H9 (cell line): ENCODE data around the gene EPHA3. TPM values are rescaled to one million over a fixed set of nuclear protein-coding genes. Genes with fewer than 3 reads are reported as not detected.

Experiments used
- DNase-seq: peaks from one replicate; pipeline ENCODE4 v3.0.0-alpha.2; 2017
- H2AFZ ChIP-seq: one replicate; pipeline ENCODE4 v1.6.1; 2013; ENCODE audit warnings: mild to moderate bottlenecking, low read length, control low read depth, moderate library complexity
- H2AK5ac ChIP-seq: 2 replicates; pipeline ENCODE4 v1.6.1; 2013; ENCODE audit warnings: low read length, control low read depth, mixed read lengths; ENCODE audit not compliant: insufficient read length
- H2BK120ac ChIP-seq: one replicate; pipeline ENCODE4 v1.6.1; 2013; ENCODE audit warnings: low read depth, mild to moderate bottlenecking, low read length, control low read depth, inconsistent platforms; ENCODE audit not compliant: poor library complexity, severe bottlenecking
- H2BK12ac ChIP-seq: 2 replicates; pipeline ENCODE4 v1.6.1; 2013; ENCODE audit warnings: low read length, control low read depth, mixed read lengths, low read depth; ENCODE audit not compliant: insufficient read length
- H2BK15ac ChIP-seq: 2 replicates; pipeline ENCODE4 v1.6.1; 2013; ENCODE audit warnings: low read depth, low read length, control low read depth
- H2BK20ac ChIP-seq: one replicate; pipeline ENCODE4 v1.6.1; 2013; ENCODE audit warnings: low read depth, mild to moderate bottlenecking, low read length, control low read depth, inconsistent platforms; ENCODE audit not compliant: poor library complexity, severe bottlenecking
- H2BK5ac ChIP-seq: 2 replicates; pipeline ENCODE4 v1.6.1; 2013; ENCODE audit warnings: low read length, control low read depth, mixed read lengths; ENCODE audit not compliant: insufficient read length
- H3K14ac ChIP-seq: 2 replicates; pipeline ENCODE4 v1.6.1; 2013; ENCODE audit warnings: low read length, control low read depth; ENCODE audit not compliant: insufficient read depth
- H3K18ac ChIP-seq: 2 replicates; pipeline ENCODE4 v1.6.1; 2013; ENCODE audit warnings: low read depth, mild to moderate bottlenecking, mixed read lengths, low read length, control low read depth; ENCODE audit not compliant: insufficient read length
- H3K23ac ChIP-seq: 2 replicates; pipeline ENCODE4 v1.6.1; 2013; ENCODE audit warnings: low read length, control low read depth, mixed read lengths, low read depth; ENCODE audit not compliant: insufficient read length
- H3K23me2 ChIP-seq: 2 replicates; pipeline ENCODE4 v1.6.1; 2013; ENCODE audit warnings: low read depth, mild to moderate bottlenecking, mixed read lengths, low read length, control low read depth; ENCODE audit not compliant: insufficient read length, poor library complexity, severe bottlenecking
- H3K27ac ChIP-seq: 2 replicates; pipeline ENCODE4 v1.5.1; 2013; ENCODE audit warnings: low read length, control low read depth, mixed read lengths, low read depth; ENCODE audit not compliant: insufficient read length
- H3K27me3 ChIP-seq: 2 replicates; pipeline ENCODE4 v1.6.1; 2013; ENCODE audit warnings: low read length, control low read depth, inconsistent platforms; ENCODE audit not compliant: insufficient read depth
- H3K4ac ChIP-seq: 2 replicates; pipeline ENCODE4 v1.6.1; 2013; ENCODE audit warnings: low read depth, mild to moderate bottlenecking, control low read depth, inconsistent platforms, low read length, moderate library complexity
- H3K4me1 ChIP-seq: 2 replicates; pipeline ENCODE4 v1.6.1; 2013; ENCODE audit warnings: low read length, control low read depth, inconsistent platforms; ENCODE audit not compliant: insufficient read depth
- H3K4me2 ChIP-seq: 2 replicates; pipeline ENCODE4 v1.6.1; 2013; ENCODE audit warnings: low read length, control low read depth, mixed read lengths; ENCODE audit not compliant: insufficient read length, insufficient read depth
- H3K56ac ChIP-seq: 2 replicates; pipeline ENCODE4 v1.6.1; 2013; ENCODE audit warnings: low read depth, mild to moderate bottlenecking, mixed read lengths, low read length, control low read depth; ENCODE audit not compliant: insufficient read length
- H3K79me1 ChIP-seq: 2 replicates; pipeline ENCODE4 v1.6.1; 2013; ENCODE audit warnings: low read depth, mild to moderate bottlenecking, moderate library complexity, low read length, control low read depth, inconsistent platforms; ENCODE audit not compliant: insufficient read depth, poor library complexity, severe bottlenecking
- H3K79me2 ChIP-seq: 2 replicates; pipeline ENCODE4 v1.6.1; 2013; ENCODE audit warnings: low read length, control low read depth, inconsistent platforms; ENCODE audit not compliant: insufficient read depth
- H3K9ac ChIP-seq: 2 replicates; pipeline ENCODE4 v1.6.1; 2013; ENCODE audit warnings: low read length, control low read depth, mixed read lengths; ENCODE audit not compliant: insufficient read length; ENCODE audit errors: extremely low read depth
- H3K9me3 ChIP-seq: one replicate; pipeline ENCODE4 v1.6.1; 2013; ENCODE audit warnings: low read depth, low read length, inconsistent platforms; ENCODE audit not compliant: control insufficient read depth
- H3T11ph ChIP-seq: one replicate; pipeline ENCODE4 v1.6.1; 2013; ENCODE audit warnings: mild to moderate bottlenecking, low read length, control low read depth, inconsistent platforms
- H4K20me1 ChIP-seq: one replicate; pipeline ENCODE4 v1.6.1; 2013; ENCODE audit not compliant: control insufficient read depth, insufficient read length, insufficient read depth
- H4K5ac ChIP-seq: 2 replicates; pipeline ENCODE4 v1.6.1; 2013; ENCODE audit warnings: low read depth, mild to moderate bottlenecking, mixed read lengths, low read length, control low read depth; ENCODE audit not compliant: insufficient read length
- H4K8ac ChIP-seq: replicated peaks from 2 replicates; pipeline ENCODE4 v1.6.1; 2013; ENCODE audit warnings: low read length, control low read depth, mixed read lengths, low read depth; ENCODE audit not compliant: insufficient read length
- H4K91ac ChIP-seq: 2 replicates; pipeline ENCODE4 v1.6.1; 2013; ENCODE audit warnings: low read depth, mild to moderate bottlenecking, moderate library complexity, mixed read lengths, low read length, control low read depth; ENCODE audit not compliant: insufficient read length
- H3K27ac Mint-ChIP-seq, 3 experiments: 2 replicates in 2 of 3; 3 replicates in 1 of 3; pipeline ENCODE4 v1.8.0; 2020 to 2021; ENCODE audit warnings: mixed read lengths in 3 of 3, mild to moderate bottlenecking in 1 of 3, moderate library complexity in 1 of 3
- H3K27me3 Mint-ChIP-seq: 2 replicates; pipeline ENCODE4 v1.8.0; 2021; ENCODE audit warnings: low read depth, mild to moderate bottlenecking, moderate library complexity, mixed read lengths
- H3K36me3 Mint-ChIP-seq, 3 experiments: 2 replicates in 2 of 3; 3 replicates in 1 of 3; pipeline ENCODE4 v1.8.0; 2020 to 2021; ENCODE audit warnings: low read depth in 3 of 3, mixed read lengths in 3 of 3; ENCODE audit not compliant: insufficient read depth in 1 of 3
- H3K4me1 Mint-ChIP-seq, 2 experiments: 2 replicates each; pipeline ENCODE4 v1.8.0; 2020; ENCODE audit warnings: mixed read lengths in 2 of 2
- H3K4me3 Mint-ChIP-seq, 2 experiments: 2 replicates in 1 of 2; 3 replicates in 1 of 2; pipeline ENCODE4 v1.8.0; 2020 to 2021; ENCODE audit warnings: mild to moderate bottlenecking in 2 of 2, mixed read lengths in 2 of 2, moderate library complexity in 1 of 2
- H3K9me3 Mint-ChIP-seq, 2 experiments: 2 replicates in 1 of 2; 3 replicates in 1 of 2; pipeline ENCODE4 v1.8.0; 2020; ENCODE audit warnings: mild to moderate bottlenecking in 2 of 2, mixed read lengths in 2 of 2, moderate library complexity in 1 of 2
- CTCF ChIP-seq: fragments of 200-600 bp; sonication (generic); conservative IDR thresholded peaks from 3 replicates; pipeline ENCODE4 v1.8.0; 2021; ENCODE audit warnings: antibody characterized with exemption, mild to moderate bottlenecking
- WGBS: extraction: QIAGEN DNeasy Blood & Tissue Kit; methylation state at CpG from one replicate; pipeline ENCODE4 v1.1.7; 2013; ENCODE audit warnings: missing lambda C conversion rate, low lambda C conversion rate, mixed read lengths; ENCODE audit not compliant: insufficient read length; ENCODE audit errors: extremely low coverage; 5-methylcytosine and 5-hydroxymethylcytosine counted together
- total RNA-seq: library from RNA; stranded (reverse); gene quantifications from 2 replicates; pipeline ENCODE4 v1.2.1, GENCODE V29; 2021

Gene EPHA3
- total RNA-seq, 1 experiment from 2014 or later: 0.66 TPM

GRCh38 chr3:89108291-89108550 lies 800 bp downstream of the EPHA3 start:
- no peak overlapping the region for H4K91ac ChIP-seq
- no peak overlapping the region for H3K9ac ChIP-seq
- no CpG with 5 or more reads among the region's 5 CpGs for WGBS
- Mint-ChIP-seq H3K27me3 (peaks cover 5% of the 10 kb centered on the region), H3K9me3 (no peaks in the 10 kb centered on the region), H3K4me3 (peak overlapping the region; percentile 64 to 77; a peak in 4 of 5 replicates), H3K4me1 (peaks cover 17 to 18% of the 10 kb centered on the region in 2 experiments), H3K36me3 (no peaks in the 10 kb centered on the region), H3K27ac (no peak overlapping the region)
- no peak overlapping the region for H3K14ac ChIP-seq
- no peaks in the 10 kb centered on the region for H3K79me1 ChIP-seq
- no peak overlapping the region for H2BK5ac ChIP-seq
- no peak overlapping the region for H2AFZ ChIP-seq
- no peak overlapping the region for H2BK15ac ChIP-seq
- H3K79me2 ChIP-seq: no peaks in the 10 kb centered on the region
- H2BK120ac ChIP-seq: no peak overlapping the region
- no peak for DNase-seq
- no peak overlapping the region for H3K23ac ChIP-seq
- no peak overlapping the region for H4K5ac ChIP-seq
- H3K4me2 ChIP-seq: peak overlapping the region; percentile 78
- H2BK12ac ChIP-seq: no peak overlapping the region
- no peak for TF ChIP-seq CTCF
- H2BK20ac ChIP-seq: no peak overlapping the region
- no peaks in the 10 kb centered on the region for H3K9me3 ChIP-seq
- H3T11ph ChIP-seq: no peak overlapping the region
- no peak overlapping the region for H2AK5ac ChIP-seq
- no peak overlapping the region for H3K18ac ChIP-seq
- peaks cover 8% of the 10 kb centered on the region for H3K23me2 ChIP-seq
- no peak overlapping the region for H3K56ac ChIP-seq
- H3K4me1 ChIP-seq: no peaks in the 10 kb centered on the region
- H3K27me3 ChIP-seq: peaks cover 3% of the 10 kb centered on the region; the same call in 1 of the 2 replicates
- H3K27ac ChIP-seq: no peak overlapping the region
- no peak overlapping the region for H4K8ac ChIP-seq
- H4K20me1 ChIP-seq: no peaks in the 10 kb centered on the region
- H3K4ac ChIP-seq: no peak overlapping the region
